PC-3 (cell line): ENCODE data around the gene CALML4.

Source experiments
- EZH2 ChIP-seq: fragments of 300-600 bp; sonication (generic); IDR thresholded peaks from one replicate; pipeline ENCODE4 v1.6.1; 2017; ENCODE audit warnings: antibody characterized with exemption, mild to moderate bottlenecking, low read length; ENCODE audit not compliant: unreplicated experiment
- TF ChIP-seq, protein P1 (sequence below): fragments of 300-600 bp; sonication (generic); conservative IDR thresholded peaks from 2 replicates; pipeline ENCODE4 v1.5.1; 2017; ENCODE audit warnings: antibody characterized with exemption, low read depth, mild to moderate bottlenecking, low read length

DNA sequence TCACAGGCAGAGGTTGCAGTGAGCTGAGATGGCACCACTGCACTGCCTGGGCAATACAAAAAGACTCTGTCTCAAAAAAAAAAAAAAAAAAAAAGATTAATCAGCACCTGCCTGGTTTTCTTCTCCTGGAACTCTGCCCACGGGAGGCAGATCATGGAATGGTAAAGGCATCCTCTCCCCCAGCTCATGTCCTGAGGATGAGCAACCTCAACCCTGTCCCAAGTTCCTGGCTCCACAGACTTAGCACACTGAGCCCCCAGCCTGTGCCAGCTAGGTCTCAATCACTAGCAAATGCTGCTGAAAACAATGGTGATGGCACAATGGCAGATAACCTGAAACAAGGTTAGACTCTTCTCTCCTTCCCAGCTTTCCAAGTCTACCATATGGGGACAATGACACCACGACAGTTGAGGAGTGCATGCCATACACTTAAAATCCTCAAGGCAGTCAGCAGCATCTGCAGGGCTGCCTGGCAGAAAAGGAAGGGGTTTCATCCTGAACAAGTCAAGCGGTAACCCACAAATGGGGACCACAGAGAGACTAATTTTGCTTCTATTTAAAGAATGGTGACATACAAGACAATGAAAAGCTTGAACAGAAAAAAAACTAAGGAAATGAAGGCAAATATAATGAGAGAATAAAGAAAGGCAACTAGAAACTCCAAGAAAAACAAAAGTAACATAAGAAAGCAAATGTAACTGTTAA is 19.6 kb upstream of the CALML4 start:
- TF ChIP-seq, protein P1, sequence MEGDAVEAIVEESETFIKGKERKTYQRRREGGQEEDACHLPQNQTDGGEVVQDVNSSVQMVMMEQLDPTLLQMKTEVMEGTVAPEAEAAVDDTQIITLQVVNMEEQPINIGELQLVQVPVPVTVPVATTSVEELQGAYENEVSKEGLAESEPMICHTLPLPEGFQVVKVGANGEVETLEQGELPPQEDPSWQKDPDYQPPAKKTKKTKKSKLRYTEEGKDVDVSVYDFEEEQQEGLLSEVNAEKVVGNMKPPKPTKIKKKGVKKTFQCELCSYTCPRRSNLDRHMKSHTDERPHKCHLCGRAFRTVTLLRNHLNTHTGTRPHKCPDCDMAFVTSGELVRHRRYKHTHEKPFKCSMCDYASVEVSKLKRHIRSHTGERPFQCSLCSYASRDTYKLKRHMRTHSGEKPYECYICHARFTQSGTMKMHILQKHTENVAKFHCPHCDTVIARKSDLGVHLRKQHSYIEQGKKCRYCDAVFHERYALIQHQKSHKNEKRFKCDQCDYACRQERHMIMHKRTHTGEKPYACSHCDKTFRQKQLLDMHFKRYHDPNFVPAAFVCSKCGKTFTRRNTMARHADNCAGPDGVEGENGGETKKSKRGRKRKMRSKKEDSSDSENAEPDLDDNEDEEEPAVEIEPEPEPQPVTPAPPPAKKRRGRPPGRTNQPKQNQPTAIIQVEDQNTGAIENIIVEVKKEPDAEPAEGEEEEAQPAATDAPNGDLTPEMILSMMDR = no peak
- no peak for TF ChIP-seq EZH2
